Body of pancreas (tissue), 4 donors: Measurements from ENCODE around the gene PHC2. TPM values are rescaled to one million over a fixed set of nuclear protein-coding genes. Genes with fewer than 3 reads are reported as not detected.

Experiments used
- ATAC-seq: fragments of 150-250 bp; one replicate; pipeline ENCODE4 v1.9.1; 2016
- DNase-seq, 4 donors: peaks; one replicate each; pipeline ENCODE4 v3.0.0-alpha.2; 2019
- H3K27ac ChIP-seq, 4 donors: fragments of 200-600 bp; sonication (generic); 1 replicate in 3 of 4; 2 replicates in 1 of 4; pipeline versions ENCODE4 v1.5.1 to v1.6.1; 2016 to 2019; ENCODE audit warnings: mild to moderate bottlenecking in 1 of 4, mixed read lengths in 1 of 4, moderate library complexity in 1 of 4
- H3K27me3 ChIP-seq, 2 donors: fragments of 200-600 bp; sonication (generic); one replicate each; pipeline ENCODE4 v1.6.0; 2016; ENCODE audit warnings: mild to moderate bottlenecking in 1 of 2
- H3K36me3 ChIP-seq, 2 donors: fragments of 200-600 bp; sonication (generic); replicated peaks in 1 of 2; 2 replicates each; pipeline ENCODE4 v1.5.1; 2016; ENCODE audit warnings: low read depth in 2 of 2; ENCODE audit not compliant: insufficient read depth in 1 of 2
- H3K4me1 ChIP-seq: fragments of 200-600 bp; sonication (generic); one replicate; pipeline ENCODE4 v1.6.0; 2016
- H3K4me3 ChIP-seq, 2 donors: fragments of 200-600 bp; sonication (generic); 1 replicate in 1 of 2; 2 replicates in 1 of 2; pipeline ENCODE4 v1.5.1; 2016 to 2019
- H3K9me3 ChIP-seq, 3 donors: fragments of 200-600 bp; sonication (generic); 1 replicate in 2 of 3; 2 replicates in 1 of 3; pipeline ENCODE4 v1.5.1; 2016
- CTCF ChIP-seq, 7 experiments: fragments of 450-650 bp in 4 of 7; fragments of 200-600 bp in 3 of 7; sonication (generic) in 3 of 7; IDR thresholded peaks; one replicate each; pipeline ENCODE4 v1.5.1; 2016 to 2019; ENCODE audit warnings: antibody characterized with exemption in 7 of 7
- POLR2A ChIP-seq, 3 donors: fragments of 450-650 bp; IDR thresholded peaks; one replicate each; pipeline ENCODE4 v1.6.1; 2016; ENCODE audit warnings: antibody characterized with exemption in 3 of 3, mild to moderate bottlenecking in 2 of 3
- WGBS, 2 donors: methylation state at CpG; one replicate each; pipeline ENCODE4 v1.1.5; 2017; 5-methylcytosine and 5-hydroxymethylcytosine counted together
- intact Hi-C: fragments of 100-400 bp; cut with DNase I; formaldehyde crosslinking; loops from one replicate; pipeline ENCODE4 v1.15.1; 2023
- total RNA-seq, 2 donors: library from RNA; depleted of rRNA; stranded (reverse); fragments of >200 nt; gene quantifications; one replicate each; pipeline ENCODE4 v1.1.0, GENCODE V29; 2016

PHC2 gene
- total RNA-seq, 2 donors from 2014 or later, result 41.8 to 44.5 TPM

GRCh38 chr1:33336580-33336979 lies 94.3 kb downstream of the PHC2 start:
- H3K27ac ChIP-seq, result peak overlapping the region in 1 of 4 donors; percentile 4
- peaks cover 0 to 3% of the 10 kb centered on the region in 2 donors for H3K36me3 ChIP-seq
- H3K4me3 ChIP-seq, result no peak overlapping the region
- intact Hi-C loops, result no loop called here
- ATAC-seq, result no peak
- H3K27me3 ChIP-seq, result no peaks in the 10 kb centered on the region
- TF ChIP-seq POLR2A (IDR thresholded peaks at IDR 0.05) (no peak), CTCF (IDR thresholded peaks at IDR 0.05) (no peak)
- WGBS, 2 donors, result 52 to 56% methylated on average over 9 of the region's 9 CpGs
- DNase-seq, result no peak
- peaks cover 91% of the 10 kb centered on the region for H3K4me1 ChIP-seq
- no peaks in the 10 kb centered on the region for H3K9me3 ChIP-seq

GRCh38 chr1:33335020-33335419 lies 95.9 kb downstream of the PHC2 start:
- no peak overlapping the region for H3K4me3 ChIP-seq
- H3K27ac ChIP-seq, result peak overlapping the region in 3 of 4 donors; percentile 14 to 62 (median 44)
- intact Hi-C loops, result no loop called here
- peak in 1 of 4 donors; percentile 47 for DNase-seq
- H3K27me3 ChIP-seq, result no peaks in the 10 kb centered on the region
- peaks cover 10 to 17% of the 10 kb centered on the region in 2 donors for H3K36me3 ChIP-seq
- H3K4me1 ChIP-seq, result peaks cover 75% of the 10 kb centered on the region
- H3K9me3 ChIP-seq, result no peaks in the 10 kb centered on the region
- TF ChIP-seq CTCF (IDR thresholded peaks at IDR 0.05) (no peak), POLR2A (IDR thresholded peaks at IDR 0.05) (peak in 1 of 3 donors; percentile 44)
- 44 to 59% methylated on average over 4 of the region's 4 CpGs for WGBS, 2 donors
- ATAC-seq, result no peak

GRCh38 chr1:33334081-33334552 lies 96.8 kb downstream of the PHC2 start:
- Histone ChIP-seq H3K27ac (peak overlapping the region in 3 of 4 donors; percentile 14 to 62 (median 44)), H3K27me3 (no peaks in the 10 kb centered on the region), H3K4me1 (peaks cover 66% of the 10 kb centered on the region), H3K4me3 (no peak overlapping the region), H3K36me3 (peaks cover 18 to 24% of the 10 kb centered on the region in 2 donors), H3K9me3 (no peaks in the 10 kb centered on the region)
- WGBS, 2 donors, result 54 to 62% methylated on average over 17 of the region's 17 CpGs
- intact Hi-C loops, result no loop called here
- ATAC-seq (no peak), DNase-seq (peak in 3 of 4 donors; percentile 43 to 65 (median 43))
- TF ChIP-seq POLR2A (IDR thresholded peaks at IDR 0.05) (peak in 2 of 3 donors; percentile 5 to 6), CTCF (IDR thresholded peaks at IDR 0.05) (no peak)

GRCh38 chr1:33332881-33333280 lies 98.0 kb downstream of the PHC2 start:
- peak overlapping the region in 2 of 4 donors; percentile 19 to 44 for H3K27ac ChIP-seq
- no peak for TF ChIP-seq CTCF (IDR thresholded peaks at IDR 0.05)
- TF ChIP-seq POLR2A (IDR thresholded peaks at IDR 0.05), result no peak
- no peaks in the 10 kb centered on the region for H3K27me3 ChIP-seq
- DNase-seq, result no peak
- no peak overlapping the region for H3K4me3 ChIP-seq
- ATAC-seq, result no peak
- WGBS, 2 donors, result 69 to 71% methylated on average over 5 of the region's 5 CpGs
- peaks cover 57% of the 10 kb centered on the region for H3K4me1 ChIP-seq
- peaks cover 26 to 32% of the 10 kb centered on the region in 2 donors for H3K36me3 ChIP-seq
- intact Hi-C loops, result no loop called here
- H3K9me3 ChIP-seq, result no peaks in the 10 kb centered on the region

- no peaks in the 10 kb centered on the region for H3K9me3 ChIP-seq
- intact Hi-C loops, result no loop called here
- 74 to 81% methylated on average over 10 of the region's 10 CpGs for WGBS, 2 donors
- ATAC-seq (no peak), DNase-seq (peak in 1 of 4 donors; percentile 33)
- H3K27ac ChIP-seq, result peak overlapping the region in 3 of 4 donors; percentile 7 to 44 (median 19)
- no peak overlapping the region for H3K4me3 ChIP-seq
- H3K4me1 ChIP-seq, result peaks cover 57% of the 10 kb centered on the region
- no peaks in the 10 kb centered on the region for H3K27me3 ChIP-seq
- TF ChIP-seq CTCF (IDR thresholded peaks at IDR 0.05), result no peak
- no peak for TF ChIP-seq POLR2A (IDR thresholded peaks at IDR 0.05)
- peaks cover 26 to 35% of the 10 kb centered on the region in 2 donors for H3K36me3 ChIP-seq
Measured at GRCh38 chr1:33332357-33332789, 98.5 kb downstream of the PHC2 start.
